Measurements from ENCODE around the gene EXOC4.

The EXOC4 gene

GRCh38 chr7:133706016-133706415, 453.1 kb downstream of the EXOC4 start:
- DNase-seq (ENCODE audit: low read depth) = no peak

GRCh38 chr7:133709036-133709880, 456.4 kb downstream of the EXOC4 start:
- DNase-seq (ENCODE audit: low read depth) = no peak

GRCh38 chr7:133712544-133712943, 459.7 kb downstream of the EXOC4 start:
- DNase-seq (ENCODE audit: low read depth) = no peak

- no peak for DNase-seq (ENCODE audit: low read depth)
These were observed 461.8 kb downstream of the EXOC4 start for GRCh38 chr7:133714654-133715053.

GRCh38 chr7:133718131-133718530, 465.3 kb downstream of the EXOC4 start:
- DNase-seq (ENCODE audit: low read depth) = no peak

- no peak for DNase-seq (ENCODE audit: low read depth)
These were observed 470.2 kb downstream of the EXOC4 start for GRCh38 chr7:133723044-133723443.

- no peak for DNase-seq (ENCODE audit: low read depth)
These were observed 471.3 kb downstream of the EXOC4 start for GRCh38 chr7:133724148-133724547.

GRCh38 chr7:133724694-133725093, 471.8 kb downstream of the EXOC4 start:
- DNase-seq (ENCODE audit: low read depth) = no peak

- no peak for DNase-seq (ENCODE audit: low read depth)
These were observed 474.8 kb downstream of the EXOC4 start for GRCh38 chr7:133727476-133728214.

- no peak for DNase-seq (ENCODE audit: low read depth)
These were observed 477.5 kb downstream of the EXOC4 start for GRCh38 chr7:133730360-133730759.

GRCh38 chr7:133733401-133733800, 480.5 kb downstream of the EXOC4 start:
- DNase-seq (ENCODE audit: low read depth) = no peak

GRCh38 chr7:133735222-133735621, 482.3 kb downstream of the EXOC4 start:
- DNase-seq (ENCODE audit: low read depth) = no peak

GRCh38 chr7:133739817-133740216, 486.9 kb downstream of the EXOC4 start:
- DNase-seq (ENCODE audit: low read depth) = no peak

- no peak for DNase-seq (ENCODE audit: low read depth)
These were observed 488.2 kb downstream of the EXOC4 start for GRCh38 chr7:133741078-133741477.

GRCh38 chr7:133741703-133742102, 488.8 kb downstream of the EXOC4 start:
- DNase-seq (ENCODE audit: low read depth) = no peak

- peak; percentile 29 for DNase-seq (ENCODE audit: low read depth)
These were observed 490.0 kb downstream of the EXOC4 start for GRCh38 chr7:133742709-133743538.

- DNase-seq (ENCODE audit: low read depth) = no peak
These were observed 491.6 kb downstream of the EXOC4 start for GRCh38 chr7:133744451-133744850.

- DNase-seq (ENCODE audit: low read depth) = no peak
These were observed 493.4 kb downstream of the EXOC4 start for GRCh38 chr7:133746305-133746704.

- no peak for DNase-seq (ENCODE audit: low read depth)
These were observed 494.0 kb downstream of the EXOC4 start for GRCh38 chr7:133746847-133747246.

- no peak for DNase-seq (ENCODE audit: low read depth)
These were observed 495.8 kb downstream of the EXOC4 start for GRCh38 chr7:133748443-133749407.

GRCh38 chr7:133750287-133750686, 497.4 kb downstream of the EXOC4 start:
- no peak for DNase-seq (ENCODE audit: low read depth)

Data from fibroblast of the conjunctiva (primary cell).